Measurements from ENCODE around the gene TM7SF2. TPM values are rescaled to one million over a fixed set of nuclear protein-coding genes. Genes with fewer than 3 reads are reported as not detected.

Gene TM7SF2
- total RNA-seq, 1 experiment from 2014 or later: 3.3 TPM

DNA sequence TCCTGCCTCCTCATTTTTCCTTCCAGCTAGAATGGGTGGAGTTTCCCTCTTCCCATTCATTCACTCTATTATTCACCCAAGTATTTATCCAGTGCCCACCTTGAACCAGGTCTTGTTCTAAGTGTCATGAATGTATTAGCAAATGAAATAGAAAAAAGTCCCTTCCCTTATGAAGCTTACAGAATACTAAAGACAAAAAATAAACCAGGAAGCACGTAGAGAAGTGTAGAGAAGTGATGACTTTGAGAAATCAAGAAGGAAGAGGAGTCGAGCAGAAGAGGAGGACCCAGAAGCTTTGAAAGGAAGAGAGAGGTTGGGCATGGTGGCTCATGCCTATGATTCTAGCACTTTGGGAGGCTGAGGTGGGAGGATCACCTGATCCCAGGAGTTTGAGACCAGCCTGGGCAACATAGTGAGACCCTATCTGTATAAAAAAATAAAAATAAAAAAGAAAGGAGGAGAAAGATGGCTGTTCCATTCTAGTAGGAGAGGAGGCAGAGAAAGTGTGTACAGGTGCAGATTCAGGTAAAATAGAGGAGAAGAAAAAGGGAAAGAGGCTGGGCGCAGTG lies 39.7 kb downstream of the TM7SF2 start:
- no peak for DNase-seq (ENCODE audit: low read depth)

DNA sequence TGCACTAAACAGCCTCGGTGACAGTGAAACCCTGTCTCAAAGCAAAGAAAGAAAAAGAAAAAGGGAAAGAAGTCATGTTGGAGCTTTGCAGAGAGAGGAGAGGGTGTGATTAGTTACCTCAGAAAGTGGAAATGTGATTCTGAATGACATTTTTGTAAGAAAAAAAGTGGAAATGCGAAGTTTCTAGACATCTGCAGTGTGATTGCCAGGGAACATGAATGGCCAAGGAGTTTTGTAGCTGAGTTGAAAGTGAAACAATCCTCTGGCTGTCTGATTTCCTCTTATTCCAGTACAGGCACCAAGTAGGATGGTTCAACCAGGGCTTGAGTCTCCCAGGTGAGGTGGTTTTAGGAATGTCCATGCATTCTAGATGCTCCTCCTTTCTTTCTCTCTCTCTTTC lies 40.5 kb downstream of the TM7SF2 start:
- DNase-seq (ENCODE audit: low read depth): no peak

DNA sequence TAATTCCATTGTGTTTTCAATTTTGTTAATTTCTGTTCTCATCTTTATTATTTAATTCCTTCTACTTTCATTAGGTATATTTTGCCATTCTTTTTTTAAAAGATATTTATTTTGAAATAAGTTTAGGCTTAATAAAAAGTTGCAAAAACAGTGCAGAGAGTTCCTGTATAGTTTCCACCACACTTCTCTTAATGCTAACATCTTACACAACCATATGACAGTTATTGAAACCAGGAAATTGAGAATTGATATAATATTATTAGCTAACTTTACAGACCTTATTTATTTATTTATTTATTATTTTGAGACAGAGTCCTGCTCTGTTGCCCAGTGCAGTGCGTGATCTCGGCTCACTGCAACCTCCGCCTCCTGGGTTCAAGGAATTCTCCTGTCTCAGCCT lies 44.6 kb downstream of the TM7SF2 start:
- no peak for DNase-seq (ENCODE audit: low read depth)

DNA sequence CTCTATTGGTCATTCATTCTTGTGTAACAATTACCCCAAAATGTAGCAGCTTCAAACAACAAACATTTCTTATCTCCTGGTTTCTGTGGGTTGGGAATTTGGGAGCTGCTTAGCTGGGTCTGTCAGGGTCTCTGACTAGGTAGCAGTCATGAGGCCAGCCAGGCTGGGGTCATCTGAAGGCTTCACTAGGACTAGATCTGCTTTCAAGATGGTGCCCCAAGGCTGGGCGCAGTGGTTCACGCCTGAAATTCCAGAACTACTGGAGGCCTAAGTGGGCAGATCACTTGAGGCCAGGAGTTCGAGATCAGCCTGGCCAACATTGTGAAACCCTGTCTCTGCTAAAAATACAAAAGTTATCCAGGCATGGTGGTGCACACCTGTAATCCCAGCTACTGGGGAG lies 45.3 kb downstream of the TM7SF2 start:
- no peak for DNase-seq (ENCODE audit: low read depth)

DNA sequence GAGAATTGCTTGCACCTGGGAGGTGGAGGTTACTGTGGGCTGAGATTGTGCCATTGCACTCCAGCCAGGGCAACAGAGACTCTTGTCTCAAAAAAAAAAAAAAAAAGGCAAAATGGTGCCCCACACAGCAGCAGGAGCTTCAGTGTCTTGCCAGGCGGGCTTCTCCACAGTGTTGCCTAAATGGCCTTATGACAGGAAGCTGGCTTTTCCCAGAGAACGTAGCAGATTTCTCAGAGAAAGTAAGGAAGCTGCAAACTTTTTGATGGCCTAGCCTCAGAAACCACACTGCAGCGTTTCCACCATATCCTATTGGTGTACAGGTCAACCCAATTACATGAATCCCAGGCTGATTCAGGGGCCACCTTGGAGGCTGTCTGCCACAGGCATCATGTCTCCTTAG lies 45.7 kb downstream of the TM7SF2 start:
- DNase-seq (ENCODE audit: low read depth): no peak

DNA sequence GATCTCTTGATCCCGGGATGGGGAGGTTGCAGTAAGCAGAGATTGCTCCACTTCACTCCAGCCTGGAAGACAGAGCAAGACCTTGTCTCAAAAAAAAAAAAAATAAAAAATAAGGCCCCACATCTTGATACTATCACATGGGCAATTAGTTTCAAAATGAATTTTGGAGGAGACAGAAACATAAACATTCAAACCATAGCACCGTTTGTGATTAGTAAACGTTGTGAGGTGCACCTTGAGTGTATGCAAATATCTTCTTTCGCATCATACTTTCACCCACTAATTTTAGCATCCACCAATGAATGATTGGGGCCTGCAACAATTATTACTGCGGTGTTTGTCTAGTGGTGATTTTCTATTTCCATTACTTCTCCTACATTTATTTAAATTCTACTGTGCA lies 47.3 kb downstream of the TM7SF2 start:
- DNase-seq (ENCODE audit: low read depth): no peak

DNA sequence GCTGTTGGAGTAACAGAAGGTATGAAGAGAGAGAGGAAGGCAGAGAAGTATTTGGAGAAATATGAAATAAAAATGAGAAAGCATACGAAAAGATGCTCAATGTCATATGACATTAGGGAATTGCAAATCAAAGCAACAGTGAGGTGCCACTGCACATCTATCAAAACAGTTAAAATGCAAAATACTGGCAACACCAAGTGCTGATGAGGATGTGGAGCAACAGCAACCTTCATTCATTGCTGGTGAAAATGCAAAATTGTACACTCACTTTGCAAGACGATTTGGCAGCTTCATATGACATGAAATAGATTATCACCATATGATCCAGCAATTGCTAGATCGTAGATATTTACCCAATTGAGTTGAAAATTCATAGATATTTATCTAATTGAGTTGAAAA lies 49.0 kb downstream of the TM7SF2 start:
- DNase-seq (ENCODE audit: low read depth): no peak

DNA sequence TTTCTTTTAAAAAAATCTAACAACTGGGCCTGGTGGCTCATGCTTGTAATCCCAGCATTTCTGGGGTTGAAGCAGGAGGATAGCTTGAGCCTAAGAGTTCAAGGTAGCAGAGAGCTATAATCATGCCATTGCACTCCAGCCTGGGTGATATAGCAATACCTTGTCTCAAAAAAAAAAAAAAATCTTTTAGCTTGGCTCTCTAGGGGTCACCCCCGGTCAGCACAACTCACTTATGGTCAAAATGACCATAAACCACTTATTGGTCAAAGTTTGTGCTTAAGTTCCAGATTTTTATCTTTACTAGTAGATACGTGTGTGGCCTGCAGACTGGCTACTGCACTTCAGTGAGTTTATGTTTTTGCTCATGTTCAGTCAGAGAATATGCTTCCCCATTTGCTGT lies 52.0 kb downstream of the TM7SF2 start:
- DNase-seq (ENCODE audit: low read depth): no peak

Other genes starting within 250 kb of the TM7SF2 start
- 73.5 and 84.6 TPM in 2 replicates for gene EHD1, start 233.3 kb upstream of the TM7SF2 start, total RNA-seq (2014; rRNA removed)
- gene ATG2A, start 194.7 kb upstream of the TM7SF2 start, total RNA-seq (2014; rRNA removed): 17.7 and 22.9 TPM in 2 replicates
- 19.2 and 27.3 TPM in 2 replicates for gene PPP2R5B, start 187.2 kb upstream of the TM7SF2 start, total RNA-seq (2014; rRNA removed)
- not detected in 2 replicates for gene GPHA2, start 176.0 kb upstream of the TM7SF2 start, total RNA-seq (2014; rRNA removed)
- gene MAJIN, start 139.8 kb upstream of the TM7SF2 start, total RNA-seq (2014; rRNA removed): not detected in 2 replicates
- gene BATF2, start 114.9 kb upstream of the TM7SF2 start, total RNA-seq (2014; rRNA removed): 0.19 and 0.40 TPM in 2 replicates
- gene ARL2, start 97.7 kb upstream of the TM7SF2 start, total RNA-seq (2014; rRNA removed): 102 and 115 TPM in 2 replicates
- gene SNX15, start 84.4 kb upstream of the TM7SF2 start, total RNA-seq (2014; rRNA removed): 15.2 and 16.0 TPM in 2 replicates
- 21.7 and 23.5 TPM in 2 replicates for gene SAC3D1, start 70.7 kb upstream of the TM7SF2 start, total RNA-seq (2014; rRNA removed)
- not detected in 2 replicates for gene NAALADL1, start 53.3 kb upstream of the TM7SF2 start, total RNA-seq (2014; rRNA removed)
- 48.0 and 62.1 TPM in 2 replicates for gene CDCA5, start 27.8 kb upstream of the TM7SF2 start, total RNA-seq (2014; rRNA removed)
- gene ZFPL1, start 27.6 kb upstream of the TM7SF2 start, total RNA-seq (2014; rRNA removed): 55.7 and 59.9 TPM in 2 replicates
- 111 and 174 TPM in 2 replicates for gene VPS51, start 15.7 kb upstream of the TM7SF2 start, total RNA-seq (2014; rRNA removed)
- gene ZNHIT2, start 5.8 kb downstream of the TM7SF2 start, total RNA-seq (2014; rRNA removed): 13.7 and 20.9 TPM in 2 replicates
- 246 and 445 TPM in 2 replicates for gene FAU, start 10.3 kb downstream of the TM7SF2 start, total RNA-seq (2014; rRNA removed)
- gene MRPL49, start 10.4 kb downstream of the TM7SF2 start, total RNA-seq (2014; rRNA removed): 58.5 and 68.3 TPM in 2 replicates
- gene SYVN1, start 22.6 kb downstream of the TM7SF2 start, total RNA-seq (2014; rRNA removed): 14.6 and 18.3 TPM in 2 replicates
- gene SPDYC, start 58.4 kb downstream of the TM7SF2 start, total RNA-seq (2014; rRNA removed): not detected in 2 replicates
- 125 and 141 TPM in 2 replicates for gene CAPN1, start 70.1 kb downstream of the TM7SF2 start, total RNA-seq (2014; rRNA removed)
- 30.0 and 33.4 TPM in 2 replicates for gene POLA2, start 150.1 kb downstream of the TM7SF2 start, total RNA-seq (2014; rRNA removed)
- 10.2 and 20.5 TPM in 2 replicates for gene CDC42EP2, start 203.0 kb downstream of the TM7SF2 start, total RNA-seq (2014; rRNA removed)
- 32.1 and 41.6 TPM in 2 replicates for gene DPF2, start 222.0 kb downstream of the TM7SF2 start, total RNA-seq (2014; rRNA removed)
- 0.26 and 0.29 TPM in 2 replicates for gene TIGD3, start 242.9 kb downstream of the TM7SF2 start, total RNA-seq (2014; rRNA removed)

Measured in LHCN-M2 (cell line).